NCI-H748 treated with DMSO at 0.1 percent for 48 hours (cell line): Measurements from ENCODE around the gene NTRK2.
"Not testable (repeated sequence)": the region's sequence is repeated elsewhere in the genome, so short reads cannot be mapped to it uniquely, and the experiment has no call there.

Source experiments
- DNase-seq: peaks from one replicate; lab custom pipeline; 2025; lab: John Stamatoyannopoulos, UW

Gene NTRK2

DNA sequence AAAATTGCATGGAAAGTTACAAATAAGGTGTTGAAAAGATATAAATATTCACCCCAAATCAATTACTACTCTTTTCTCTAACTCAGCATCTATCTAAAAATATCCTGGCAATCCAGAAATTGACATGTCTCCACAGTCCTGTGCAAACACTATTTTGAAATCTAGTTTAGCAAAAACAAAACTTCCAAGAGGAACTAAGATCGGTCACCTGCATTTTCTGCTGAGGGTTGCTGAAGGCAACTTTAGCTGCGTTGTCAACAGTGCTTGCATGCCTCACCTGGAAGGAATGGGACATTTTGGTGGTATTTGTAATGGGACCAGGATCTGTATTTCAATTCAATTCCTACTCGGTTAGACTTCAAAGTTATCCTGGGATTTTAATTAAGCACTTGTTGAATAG is 398.3 kb downstream of the NTRK2 start:
- no peak for DNase-seq

DNA sequence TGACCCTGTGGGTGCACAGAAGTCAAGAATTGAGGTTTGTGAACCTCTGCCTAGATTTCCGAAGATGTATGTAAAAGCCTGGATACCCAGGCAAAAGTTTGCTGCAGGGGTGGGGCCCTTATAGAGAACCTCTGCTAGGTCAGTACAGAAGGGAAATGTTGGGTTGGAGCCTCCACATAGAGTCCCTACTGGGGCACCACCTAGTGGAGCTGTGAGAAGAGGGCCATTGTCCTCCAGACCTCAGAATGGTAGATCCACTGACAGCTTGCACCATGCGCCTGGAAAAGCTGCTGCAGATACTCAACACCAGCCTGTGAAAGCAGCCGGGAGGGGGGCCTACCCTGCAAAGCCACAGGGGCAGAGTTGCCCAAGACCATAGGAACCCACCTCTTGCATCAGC is 399.9 kb downstream of the NTRK2 start:
- DNase-seq = not testable (repeated sequence)
